Bone marrow (tissue), 2 donors: ENCODE data around the gene MYL2.

Experiments used
- DNase-seq, 2 donors: peaks; one replicate each; lab custom pipeline; 2025; lab: John Stamatoyannopoulos, UW

The MYL2 gene

DNA sequence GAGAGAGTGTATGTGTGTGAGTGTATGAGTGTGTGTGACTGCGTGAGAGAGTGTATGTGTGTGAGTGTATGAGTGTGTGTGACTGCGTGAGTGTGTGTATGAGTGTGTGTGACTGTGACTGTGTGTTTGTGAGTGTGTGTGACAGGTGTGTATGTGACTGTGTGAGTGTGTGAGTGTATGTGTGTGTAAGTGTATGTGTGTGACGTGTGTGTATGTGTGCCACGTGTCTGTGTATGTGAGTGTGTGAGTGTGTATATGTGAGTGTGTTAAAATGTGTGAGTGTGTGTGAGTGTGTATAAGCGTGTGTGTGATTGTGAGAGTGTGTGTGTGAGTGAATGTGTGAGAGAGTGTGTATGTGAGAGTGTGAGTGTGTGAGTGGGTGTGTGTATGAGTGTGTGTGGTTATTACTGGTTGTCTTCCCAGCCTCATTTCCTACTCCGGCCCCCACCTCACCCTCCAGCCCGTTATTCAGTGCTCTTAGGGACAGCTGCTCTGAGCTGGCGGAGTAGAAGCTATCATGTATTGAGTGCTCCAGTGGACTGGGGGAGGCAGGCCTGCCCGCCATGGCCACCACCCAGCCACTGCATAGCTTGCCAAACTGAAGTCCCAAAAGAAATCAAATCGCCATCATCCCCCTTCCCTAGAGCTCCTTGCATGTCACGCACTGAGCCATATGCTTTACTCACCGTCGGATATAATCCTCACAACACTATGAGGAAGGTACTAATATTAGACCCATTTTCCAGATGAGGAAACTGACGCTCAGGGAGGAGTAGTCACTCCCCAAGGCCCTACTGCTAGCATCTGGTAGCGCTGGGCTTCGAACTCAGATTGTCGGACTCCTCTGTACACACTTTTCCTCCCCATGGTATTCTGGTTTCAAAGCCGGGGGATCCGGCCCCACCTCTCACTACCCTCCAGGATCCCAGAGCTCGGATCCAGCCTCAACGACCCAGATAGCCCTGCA, 10.3 kb upstream of the MYL2 start:
- no peak for DNase-seq

DNA sequence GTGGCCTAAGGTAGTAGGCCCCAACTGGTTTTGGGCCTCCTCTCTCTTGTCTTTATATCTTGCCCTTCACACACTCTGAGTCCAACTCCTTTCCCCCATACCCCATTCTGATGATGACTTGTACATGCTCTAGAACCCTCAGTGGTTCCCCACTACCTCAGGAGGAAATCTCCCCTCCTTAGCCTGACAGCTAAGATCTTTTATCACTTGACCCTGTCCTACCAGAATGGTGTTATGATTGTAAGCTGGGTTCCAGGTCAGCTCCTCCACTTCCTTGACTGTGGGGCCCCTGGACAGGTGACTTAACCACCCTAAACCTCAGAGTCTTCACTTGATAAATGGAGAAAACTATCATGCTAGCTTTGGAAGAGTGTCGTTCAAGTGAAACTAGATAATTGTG, 9.4 kb upstream of the MYL2 start:
- DNase-seq = no peak

DNA sequence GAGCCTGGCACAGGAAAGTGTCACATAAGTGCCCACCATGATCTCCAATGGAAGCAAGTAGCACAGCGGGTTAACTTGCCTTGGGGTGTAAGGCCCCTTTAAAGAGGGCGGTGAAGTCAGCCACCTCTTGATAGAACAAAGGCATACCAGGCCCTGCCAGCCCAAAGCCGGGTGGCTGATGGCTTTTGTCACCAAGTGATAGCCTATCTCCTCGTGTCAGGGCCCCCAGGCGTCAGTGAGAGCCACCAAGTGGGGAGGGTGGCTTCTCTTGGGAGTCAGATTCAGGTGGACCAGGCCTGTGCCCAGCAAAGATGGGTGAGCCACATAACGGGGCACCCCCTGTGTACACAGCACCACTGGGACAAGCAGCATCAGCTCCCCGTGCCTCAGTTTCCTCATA, 8.3 kb upstream of the MYL2 start:
- DNase-seq = no peak

DNA sequence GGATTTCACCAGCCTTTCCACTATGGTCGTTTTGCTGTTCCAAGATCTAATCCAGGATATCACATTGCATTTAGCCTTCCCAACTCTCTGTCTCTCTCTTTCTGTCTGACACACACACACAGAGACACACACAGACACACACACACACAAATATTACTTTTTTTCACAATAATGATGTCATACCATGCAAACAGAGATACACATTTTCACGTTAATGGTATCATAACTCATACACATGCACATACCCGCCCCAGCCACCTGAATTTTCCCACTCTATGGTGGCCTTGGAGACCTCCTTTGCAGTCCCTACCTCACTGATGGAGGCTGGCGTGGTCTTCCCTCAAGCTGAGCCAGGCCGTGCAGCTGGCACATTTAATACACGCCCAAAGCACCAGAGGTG, 7.2 kb upstream of the MYL2 start:
- DNase-seq = no peak

DNA sequence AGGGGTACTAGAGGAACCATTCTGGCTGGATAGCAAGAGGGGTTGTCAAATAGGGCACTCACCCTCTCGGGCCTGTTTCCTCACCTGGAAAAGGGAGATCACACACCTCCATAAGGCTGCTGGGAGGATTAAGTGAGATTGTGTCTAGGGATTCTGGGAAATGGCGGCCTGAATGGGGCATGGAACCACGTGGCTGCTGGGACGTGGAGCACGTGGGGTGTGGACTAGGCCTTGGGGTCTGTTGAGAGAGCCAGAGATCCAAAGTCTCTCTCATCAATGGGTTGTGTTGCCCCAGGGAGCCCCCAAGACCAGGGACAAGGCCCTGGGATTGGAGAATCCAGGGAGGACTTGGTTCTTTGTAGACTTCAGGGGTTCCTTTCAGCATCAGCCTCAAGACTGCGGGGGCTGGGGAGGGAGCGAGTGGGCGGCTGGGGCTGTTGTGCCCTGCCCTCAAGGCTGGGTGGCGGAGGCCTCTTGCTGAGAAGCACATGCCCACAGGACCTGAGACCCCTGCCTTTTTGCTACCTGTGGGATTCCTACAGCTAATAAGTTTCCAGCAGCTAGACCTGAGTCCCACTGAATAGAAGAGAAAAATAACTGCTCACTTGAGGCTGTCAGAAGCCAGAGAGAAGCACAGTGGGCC, 3.4 kb upstream of the MYL2 start:
- DNase-seq = no peak

DNA sequence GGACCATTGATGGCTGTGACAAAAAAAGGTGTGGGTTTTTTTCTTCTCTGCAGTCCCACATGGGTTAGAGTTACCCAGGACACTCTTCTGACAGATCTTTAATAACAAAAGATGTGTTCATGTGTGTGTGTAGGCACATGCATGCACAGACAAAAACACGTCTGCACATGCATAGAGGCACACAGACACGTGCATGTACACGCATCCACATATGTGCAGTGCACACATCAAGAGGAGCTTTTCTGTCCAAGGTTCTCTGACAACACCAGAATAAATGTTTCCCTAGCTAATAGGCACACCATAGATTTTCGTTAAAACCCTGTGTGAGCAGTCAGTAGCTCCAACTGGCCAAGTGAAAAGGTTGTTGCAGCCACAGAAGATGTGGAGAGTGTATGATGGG, 2.8 kb upstream of the MYL2 start:
- no peak for DNase-seq

DNA sequence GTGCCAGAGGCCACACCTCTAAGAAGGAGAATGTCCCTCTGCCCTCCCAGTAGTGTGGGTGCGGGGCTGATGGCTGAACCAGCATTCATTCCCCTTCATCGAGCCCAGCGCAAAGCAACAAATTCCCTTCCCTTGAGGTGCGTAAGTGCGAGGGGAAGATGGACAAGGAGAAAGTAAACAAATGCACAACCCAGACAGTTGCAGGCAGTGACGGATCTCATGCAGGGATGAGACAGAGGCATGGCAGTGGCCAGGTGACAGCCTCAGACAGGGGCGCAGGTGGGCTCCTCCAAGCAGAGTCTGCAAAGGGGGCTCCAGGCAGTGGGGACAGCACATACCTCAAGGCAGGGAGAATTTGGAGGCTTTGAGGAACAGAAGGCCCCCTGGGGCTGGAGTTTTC, 2.3 kb upstream of the MYL2 start:
- DNase-seq = no peak

DNA sequence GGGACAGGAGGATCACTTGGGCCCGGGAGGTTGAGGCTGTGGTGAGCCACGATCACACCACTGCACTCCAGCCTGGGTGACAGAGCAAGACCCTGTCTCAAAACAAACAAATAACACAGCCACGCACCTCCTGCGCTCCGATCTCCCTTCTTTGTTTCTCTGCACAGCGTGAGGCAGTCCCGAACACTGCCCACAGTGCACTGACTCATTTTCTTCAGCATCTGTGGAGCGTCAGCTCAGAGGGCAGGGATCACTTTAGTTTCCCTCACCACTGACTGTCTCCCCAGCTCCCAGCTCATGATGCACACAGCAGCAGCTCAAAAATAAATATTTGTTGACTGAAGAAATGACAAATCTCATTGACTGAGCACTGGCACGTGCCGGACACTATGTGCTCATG, 883 bp upstream of the MYL2 start:
- DNase-seq = no peak

DNA sequence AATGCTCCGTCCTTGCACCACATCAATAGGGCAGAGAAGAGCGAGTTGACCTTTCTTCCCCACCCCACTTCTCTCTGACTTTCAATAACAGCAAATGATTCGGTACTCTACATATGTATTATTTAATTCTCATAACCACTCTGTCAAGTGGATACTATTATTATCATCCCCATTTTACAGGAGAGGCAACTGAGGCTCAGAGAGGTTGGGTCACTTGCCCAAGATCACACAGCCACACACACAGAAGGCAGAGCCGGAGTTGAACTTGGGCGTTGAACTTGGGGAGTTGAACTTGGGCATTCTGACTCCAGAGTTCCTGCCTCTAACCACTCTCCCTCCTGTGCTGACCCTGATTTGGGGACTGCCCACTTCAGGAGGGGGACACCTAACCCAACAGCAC, 659 bp downstream of the MYL2 start:
- no peak for DNase-seq

DNA sequence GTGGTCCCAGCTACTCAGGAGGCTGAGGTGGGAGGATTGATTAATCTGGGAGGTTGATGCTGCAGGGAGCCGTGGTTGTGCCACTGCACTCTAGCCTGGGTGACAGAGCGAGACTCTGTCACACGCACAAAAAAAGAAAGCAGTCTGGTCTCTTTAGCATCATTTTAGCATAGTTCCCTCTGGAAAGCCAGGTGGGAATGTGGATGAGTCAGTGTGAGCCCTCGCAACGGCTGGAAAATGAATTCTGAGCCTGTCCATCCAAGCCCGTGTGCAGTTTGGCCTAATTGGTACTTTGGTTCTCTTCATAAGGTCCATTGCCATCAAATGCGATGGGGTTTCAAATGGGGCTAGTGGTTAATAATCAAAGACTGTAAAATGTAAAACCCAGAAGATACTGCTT, 2.4 kb downstream of the MYL2 start:
- DNase-seq = no peak

DNA sequence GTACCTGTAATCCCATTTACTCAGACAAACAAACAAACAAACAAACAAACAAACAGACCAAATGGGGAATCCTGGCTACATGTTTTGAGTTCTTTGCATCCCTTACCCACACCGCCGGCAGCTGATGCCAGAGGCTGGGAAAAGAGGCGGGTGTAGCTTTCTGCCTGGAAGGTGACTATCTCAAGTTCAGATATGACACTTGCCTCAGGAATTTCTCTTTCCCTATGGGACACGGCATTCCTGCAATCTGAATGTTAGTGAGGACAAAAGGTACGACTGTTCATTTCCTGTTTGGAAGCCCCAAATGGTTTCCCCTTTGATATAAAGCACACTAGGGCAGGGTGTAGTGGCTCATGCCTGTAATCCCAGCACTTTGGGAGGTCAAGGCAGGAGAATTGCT, 2.9 kb downstream of the MYL2 start:
- DNase-seq = no peak

DNA sequence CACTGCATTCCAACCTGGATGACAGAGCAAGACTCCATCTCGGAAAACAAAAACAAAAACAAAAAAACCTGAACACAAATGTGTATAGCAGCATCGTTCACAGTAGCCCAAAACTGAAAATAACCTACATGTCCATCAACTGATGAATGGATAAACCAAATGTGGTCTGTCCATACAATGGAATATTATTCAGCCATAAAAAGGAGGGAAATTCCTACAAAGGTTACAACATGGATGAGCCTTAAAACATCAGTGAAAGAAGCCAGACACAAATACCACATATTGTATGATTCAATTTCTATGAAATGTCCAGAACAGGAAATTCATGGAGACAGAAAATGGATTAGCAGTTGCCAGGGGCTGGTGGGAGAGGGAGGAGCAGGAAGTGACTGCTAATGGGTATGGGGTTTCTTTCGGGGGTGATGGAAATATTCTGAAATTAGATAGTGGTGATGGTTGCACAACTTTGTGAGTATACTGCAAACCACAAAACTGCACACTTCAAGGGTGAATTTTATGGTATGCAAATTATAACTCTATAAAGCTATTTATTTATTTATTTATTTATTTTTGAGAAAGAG, 4.0 kb downstream of the MYL2 start:
- DNase-seq = no peak

DNA sequence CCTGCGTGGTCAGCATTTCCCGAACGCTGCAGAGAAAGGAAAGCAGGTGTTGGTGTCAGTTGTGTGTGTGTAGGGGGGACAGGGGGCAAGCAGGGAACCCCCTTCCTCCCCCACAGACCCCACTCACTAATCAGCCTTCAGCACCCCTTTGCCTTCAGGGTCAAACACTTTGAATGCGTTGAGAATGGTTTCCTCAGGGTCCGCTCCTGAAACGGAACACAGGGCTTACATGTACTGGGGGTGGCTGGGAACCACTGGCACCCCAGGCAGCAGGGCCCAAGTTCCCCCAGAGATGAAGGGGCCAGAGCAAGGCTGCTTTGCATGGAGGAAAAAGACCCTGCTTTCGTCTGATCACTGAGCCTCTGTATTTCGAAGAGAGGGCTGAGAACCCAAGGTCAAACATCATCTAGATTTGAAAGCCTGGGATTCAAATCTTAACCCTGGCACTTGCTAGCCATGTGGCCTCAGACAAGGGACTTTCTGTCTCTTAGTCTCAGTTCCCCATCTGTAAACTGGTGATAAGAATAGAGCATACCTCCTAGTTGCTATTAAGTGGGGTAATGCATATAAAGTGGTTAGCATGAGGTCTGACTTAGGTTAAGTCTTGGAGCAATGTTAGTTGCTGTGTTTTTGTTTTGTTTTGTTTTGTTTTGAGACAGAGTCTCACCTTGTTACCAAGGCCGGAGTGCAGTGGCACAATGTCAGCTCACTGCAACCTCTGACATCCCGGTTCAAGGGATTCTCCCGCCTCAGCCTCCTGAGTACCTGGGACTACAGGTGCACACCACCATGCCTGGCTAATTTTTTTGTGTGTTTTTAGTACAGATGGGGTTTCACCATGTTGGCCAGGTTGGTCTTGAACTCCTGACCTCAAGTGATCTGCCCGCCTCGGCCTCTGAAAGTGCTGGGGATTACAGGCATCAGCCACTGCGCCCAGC, 7.0 kb downstream of the MYL2 start:
- DNase-seq = no peak

DNA sequence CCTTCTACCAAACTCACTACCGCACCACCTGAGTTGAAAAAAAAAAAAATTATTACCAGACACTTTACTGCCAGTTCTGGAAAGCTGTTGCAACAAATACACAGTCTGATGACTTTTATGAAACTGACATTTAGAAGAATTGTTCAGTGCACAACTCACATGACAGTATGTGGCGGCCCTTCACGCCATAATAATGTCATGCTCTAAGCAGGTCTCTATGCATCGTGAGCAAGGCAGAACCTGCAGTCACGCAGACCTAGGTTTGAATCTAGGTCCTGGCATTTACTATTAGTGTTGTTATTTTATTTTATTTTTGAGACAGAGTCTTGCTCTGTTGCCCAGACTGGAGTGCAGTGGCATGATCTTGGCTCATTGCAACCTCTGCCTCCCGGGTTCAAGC, 8.1 kb downstream of the MYL2 start:
- DNase-seq = no peak

DNA sequence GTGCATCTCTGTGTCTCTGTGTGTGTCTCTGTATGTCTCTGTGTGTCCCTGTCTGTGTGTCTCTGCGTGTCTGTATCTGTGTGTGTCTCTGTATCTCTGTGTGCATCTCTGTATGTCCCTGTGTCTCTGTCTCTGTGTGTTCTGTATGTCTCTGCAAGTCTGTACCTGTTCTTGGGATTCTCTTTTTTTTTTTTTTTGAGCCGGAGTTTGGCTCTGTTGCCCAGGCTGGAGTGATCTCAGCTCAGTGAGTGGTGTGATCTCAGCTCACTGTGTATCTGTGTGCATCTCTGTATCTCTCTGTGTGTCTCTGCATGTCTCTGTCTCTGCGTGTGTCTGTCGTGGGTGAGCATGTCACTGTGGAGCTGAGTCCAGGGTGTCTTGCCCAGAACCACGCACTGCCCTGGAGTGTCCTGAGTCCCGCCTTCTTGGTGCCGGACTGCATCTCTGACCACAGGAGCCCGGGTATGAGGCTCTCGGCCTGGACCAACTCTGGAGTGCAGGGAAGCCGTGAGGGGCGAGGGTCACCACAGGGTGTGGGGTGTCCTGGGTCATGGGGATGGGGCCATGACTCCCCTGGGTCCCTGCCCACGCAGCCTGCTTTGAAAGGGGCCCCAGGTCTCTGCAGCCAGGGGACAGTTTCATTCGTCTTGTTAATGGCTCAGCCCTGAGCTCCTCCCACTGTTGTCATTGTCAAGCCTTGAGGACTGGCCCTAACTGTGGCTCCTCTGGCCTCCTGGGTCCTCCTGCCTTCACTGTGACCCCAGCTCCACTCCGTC, 11.8 kb downstream of the MYL2 start:
- DNase-seq = no peak

DNA sequence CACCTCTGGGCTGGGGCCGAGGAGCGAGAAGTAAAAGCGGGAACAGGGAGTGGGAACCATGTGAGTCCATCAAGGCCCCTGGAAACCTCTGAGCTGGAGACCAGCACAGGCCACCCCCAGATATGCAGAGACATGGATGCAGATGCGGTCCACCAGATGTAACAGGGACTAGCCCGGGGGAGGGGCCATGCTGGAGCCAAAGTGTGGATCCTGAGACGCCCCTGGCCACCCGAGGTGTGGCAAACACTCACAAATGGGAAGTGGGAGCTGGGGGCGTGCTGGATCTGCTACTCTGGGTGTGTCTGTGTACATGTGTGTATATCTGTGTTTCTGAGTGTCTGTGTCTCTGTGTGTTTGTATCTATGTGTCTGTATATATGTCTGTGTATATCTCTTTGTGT, 12.8 kb downstream of the MYL2 start:
- no peak for DNase-seq

DNA sequence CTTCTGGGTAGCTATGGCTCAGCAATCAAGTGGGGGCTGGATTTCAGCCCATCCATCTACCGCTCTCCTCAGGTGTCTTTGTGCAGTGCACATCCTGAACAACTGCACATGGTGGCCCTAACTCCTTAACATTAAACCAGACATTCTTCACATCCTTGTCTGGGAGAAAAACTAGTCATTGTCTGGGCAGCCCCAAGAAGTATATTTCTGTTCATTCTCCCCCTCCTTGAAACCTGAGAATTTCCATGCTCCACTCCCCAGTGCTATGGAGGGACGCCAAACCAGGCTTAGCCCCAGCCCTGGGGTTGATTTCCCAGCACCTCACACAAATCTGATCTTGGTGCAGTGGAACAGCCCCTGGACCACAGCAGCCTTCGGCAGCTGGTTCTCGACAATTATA, 13.4 kb downstream of the MYL2 start:
- DNase-seq = no peak

DNA sequence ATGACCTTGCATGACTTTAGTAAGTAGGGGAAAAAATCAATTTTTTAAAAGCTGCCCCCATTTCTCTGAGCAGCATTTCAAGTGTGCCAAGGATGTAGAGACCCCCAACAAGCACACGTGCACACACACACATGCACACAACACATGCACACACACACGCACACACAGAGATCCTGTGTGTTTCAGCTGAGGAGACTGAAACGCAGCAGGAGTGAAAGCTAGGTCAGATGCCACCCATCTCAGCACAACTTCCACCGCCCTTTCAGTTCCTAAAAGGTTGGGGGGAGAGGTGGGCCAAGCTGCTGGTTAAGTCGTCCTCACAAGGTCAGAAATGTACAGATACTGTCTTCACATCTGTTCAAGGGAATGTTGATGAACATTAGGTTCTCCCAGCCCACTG, 13.9 kb downstream of the MYL2 start:
- DNase-seq = no peak

DNA sequence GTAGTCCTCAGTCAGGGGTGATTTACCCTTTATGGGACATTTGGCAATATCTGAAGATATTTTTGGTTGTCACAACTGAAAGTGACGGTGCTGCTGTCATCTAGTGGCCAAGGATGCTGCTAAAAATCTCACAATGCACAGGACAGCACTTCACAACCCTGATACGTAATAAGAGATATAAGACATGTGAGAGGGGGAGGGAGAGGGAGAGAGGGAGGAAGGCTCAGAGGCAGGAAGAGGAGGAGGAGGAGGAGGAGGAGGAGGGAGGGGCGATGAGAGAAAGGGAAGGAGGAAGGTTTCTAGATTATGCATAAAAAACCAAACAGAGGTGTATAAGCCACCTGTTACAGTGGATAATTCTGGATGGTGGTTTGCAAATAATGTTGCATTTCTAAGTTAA, 14.3 kb downstream of the MYL2 start:
- DNase-seq = no peak

DNA sequence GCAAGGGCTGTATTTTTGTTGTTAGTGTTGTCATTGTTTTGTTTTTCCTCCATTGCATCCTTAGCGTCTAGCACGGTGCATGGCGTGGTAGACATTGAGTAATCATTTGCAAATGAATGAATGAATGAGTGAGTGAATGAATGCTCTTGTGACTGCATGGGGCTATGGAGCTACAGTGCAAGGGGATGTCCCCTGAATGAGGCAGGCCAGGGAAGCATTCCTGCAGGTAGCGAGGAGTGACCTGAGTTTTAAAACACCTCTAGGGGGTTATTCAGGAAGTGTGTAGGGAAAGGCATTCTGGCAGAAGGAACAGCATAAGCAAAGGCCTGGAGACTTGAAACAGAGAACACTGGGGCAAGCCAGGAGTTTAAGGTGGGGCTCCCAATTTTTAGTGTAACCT, 16.9 kb downstream of the MYL2 start:
- DNase-seq = no peak

DNA sequence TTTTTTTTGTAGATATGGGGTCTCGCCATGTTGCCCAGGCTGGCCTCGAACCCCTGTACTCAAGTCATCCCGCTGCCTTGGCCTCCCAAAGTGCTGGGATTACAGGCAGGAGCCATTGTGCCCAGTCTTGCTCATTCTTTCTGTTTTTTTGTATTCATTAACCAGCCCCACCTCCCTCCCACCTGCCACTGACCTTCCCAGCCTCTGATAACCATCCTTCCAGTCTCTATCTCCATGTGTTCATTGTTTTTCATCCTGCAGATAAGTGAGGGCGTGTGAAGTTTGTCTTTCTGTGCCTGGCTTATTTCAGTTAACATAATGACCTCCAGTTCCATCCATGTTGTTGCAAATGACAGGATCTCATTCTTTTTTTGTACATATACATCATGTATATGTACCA, 19.0 kb downstream of the MYL2 start:
- no peak for DNase-seq
